Neuronal stem cell (in vitro differentiated cells): ENCODE results near the gene SEC23A.
"Not testable (repeated sequence)": the region's sequence is repeated elsewhere in the genome, so short reads cannot be mapped to it uniquely, and the experiment has no call there.

ENCODE experiments used
- DNase-seq: peaks from one replicate; pipeline ENCODE4 v3.0.0-alpha.2; 2013; ENCODE audit warnings: low spot score
- H2AFZ ChIP-seq: one replicate; pipeline ENCODE4 v1.6.1; 2013; ENCODE audit warnings: mild to moderate bottlenecking, low read length, inconsistent platforms
- H2AK5ac ChIP-seq: 2 replicates; pipeline ENCODE4 v1.6.1; 2013; ENCODE audit warnings: low read depth, mild to moderate bottlenecking, inconsistent platforms, low read length, moderate library complexity, mixed read lengths
- H2BK120ac ChIP-seq: 2 replicates; pipeline ENCODE4 v1.6.1; 2013; ENCODE audit warnings: low read depth, mild to moderate bottlenecking, inconsistent platforms, low read length, moderate library complexity, mixed read lengths
- H2BK12ac ChIP-seq: one replicate; pipeline ENCODE4 v1.6.1; 2013; ENCODE audit warnings: low read length, inconsistent platforms
- H2BK15ac ChIP-seq: 2 replicates; pipeline ENCODE4 v1.6.1; 2013; ENCODE audit warnings: mild to moderate bottlenecking, low read length, inconsistent platforms, mixed read lengths
- H2BK5ac ChIP-seq: one replicate; pipeline ENCODE4 v1.6.1; 2013; ENCODE audit warnings: inconsistent platforms, mild to moderate bottlenecking, low read length, moderate library complexity
- H3K14ac ChIP-seq: one replicate; pipeline ENCODE4 v1.6.1; 2013; ENCODE audit warnings: low read length, inconsistent platforms
- H3K18ac ChIP-seq: 2 replicates; pipeline ENCODE4 v1.6.1; 2013; ENCODE audit warnings: low read length, inconsistent platforms
- H3K23ac ChIP-seq: 2 replicates; pipeline ENCODE4 v1.6.1; 2013; ENCODE audit warnings: low read depth, mild to moderate bottlenecking, mixed read lengths, low read length, inconsistent platforms; ENCODE audit not compliant: poor library complexity
- H3K27ac ChIP-seq: replicated peaks from 3 replicates; pipeline ENCODE4 v1.5.1; 2013; ENCODE audit warnings: low read length, inconsistent platforms
- H3K27me3 ChIP-seq, 3 experiments: 2 replicates each; pipeline ENCODE4 v1.6.1; 2013; ENCODE audit warnings: low read length in 3 of 3, mild to moderate bottlenecking in 2 of 3, inconsistent platforms in 1 of 3, low read depth in 1 of 3, mixed read lengths in 1 of 3, moderate library complexity in 1 of 3; ENCODE audit not compliant: control insufficient read depth in 3 of 3, insufficient read depth in 3 of 3
- H3K36me3 ChIP-seq, 2 donors: replicated peaks in 1 of 2; 2 replicates each; pipeline ENCODE4 v1.6.1; 2013; ENCODE audit warnings: low read length in 2 of 2; ENCODE audit not compliant: control insufficient read depth in 2 of 2, insufficient read depth in 2 of 2
- H3K4ac ChIP-seq: 2 replicates; pipeline ENCODE4 v1.6.1; 2013; ENCODE audit warnings: inconsistent platforms, mild to moderate bottlenecking, low read length, moderate library complexity
- H3K4me1 ChIP-seq, 2 donors: 1 replicate in 1 of 2; 2 replicates in 1 of 2; pipeline ENCODE4 v1.6.1; 2013; ENCODE audit warnings: low read length in 2 of 2, low read depth in 1 of 2; ENCODE audit not compliant: control insufficient read depth in 2 of 2, insufficient read depth in 1 of 2
- H3K4me2 ChIP-seq: one replicate; pipeline ENCODE4 v1.6.1; 2013; ENCODE audit warnings: mild to moderate bottlenecking, low read length, inconsistent platforms; ENCODE audit not compliant: insufficient read depth, poor library complexity, severe bottlenecking
- H3K4me3 ChIP-seq, 2 donors: 2 replicates each; pipeline ENCODE4 v1.5.1; 2013; ENCODE audit warnings: low read length in 2 of 2, mild to moderate bottlenecking in 2 of 2, inconsistent platforms in 1 of 2, moderate library complexity in 1 of 2
- H3K79me1 ChIP-seq: one replicate; pipeline ENCODE4 v1.6.1; 2013; ENCODE audit warnings: low read depth, mild to moderate bottlenecking, inconsistent platforms, low read length, moderate library complexity
- H3K9ac ChIP-seq: one replicate; pipeline ENCODE4 v1.6.1; 2013; ENCODE audit warnings: mild to moderate bottlenecking, low read depth, low read length, inconsistent platforms; ENCODE audit not compliant: poor library complexity
- H3K9me3 ChIP-seq, 2 donors: replicated peaks in 1 of 2; 2 replicates each; pipeline versions ENCODE3 to v1.6.1; 2013; ENCODE audit warnings: low read length in 2 of 2, mild to moderate bottlenecking in 2 of 2, inconsistent platforms in 1 of 2, low read depth in 1 of 2, mixed read lengths in 1 of 2, moderate library complexity in 1 of 2; ENCODE audit not compliant: control insufficient read depth in 2 of 2, insufficient read depth in 1 of 2
- H4K8ac ChIP-seq: one replicate; pipeline ENCODE4 v1.6.1; 2013; ENCODE audit warnings: low read depth, mild to moderate bottlenecking, inconsistent platforms, low read length, moderate library complexity
- H4K91ac ChIP-seq: one replicate; pipeline ENCODE4 v1.6.1; 2013; ENCODE audit warnings: low read length, low read depth, mild to moderate bottlenecking, inconsistent platforms; ENCODE audit not compliant: poor library complexity
- WGBS, 2 donors: extraction: QIAGEN DNeasy Blood & Tissue Kit; methylation state at CpG; one replicate each; pipeline ENCODE4 v1.1.7; 2013; ENCODE audit warnings: missing lambda C conversion rate in 2 of 2, mixed read lengths in 1 of 2; ENCODE audit not compliant: insufficient read length in 2 of 2, insufficient replicate concordance in 1 of 2; ENCODE audit errors: extremely low coverage in 2 of 2; 5-methylcytosine and 5-hydroxymethylcytosine counted together

SEC23A gene

GRCh38 chr14:39109893-39110715, 7.1 kb upstream of the SEC23A start:
- Histone ChIP-seq H3K23ac (no peak overlapping the region), H2AFZ (peak overlapping the region; percentile 71), H3K79me1 (no peaks in the 10 kb centered on the region), H3K4me2 (no peak overlapping the region), H2BK5ac (no peak overlapping the region), H3K9me3 (no peaks in the 10 kb centered on the region), H3K4me3 (no peak overlapping the region), H3K4me1 (no peaks in the 10 kb centered on the region), H3K14ac (no peak overlapping the region), H4K8ac (no peak overlapping the region), H3K27me3 (no peaks in the 10 kb centered on the region), H2AK5ac (no peak overlapping the region), H2BK15ac (no peak overlapping the region), H3K18ac (no peak overlapping the region), H2BK120ac (no peak overlapping the region), H3K27ac (no peak overlapping the region), H4K91ac (no peak overlapping the region), H3K4ac (no peak overlapping the region), H2BK12ac (no peak overlapping the region), H3K9ac (no peak overlapping the region), H3K36me3 (no peaks in the 10 kb centered on the region)
- no peak for DNase-seq
- no CpG with 5 or more reads among the region's 12 CpGs for WGBS, 2 donors

GRCh38 chr14:39108791-39109190, 5.8 kb upstream of the SEC23A start:
- H2BK12ac ChIP-seq: no peak overlapping the region
- H4K91ac ChIP-seq: no peak overlapping the region
- no peaks in the 10 kb centered on the region for H3K79me1 ChIP-seq
- no peak overlapping the region for H2BK120ac ChIP-seq
- H2AK5ac ChIP-seq: no peak overlapping the region
- H3K18ac ChIP-seq: no peak overlapping the region
- H3K4me1 ChIP-seq: peaks cover 0 to 4% of the 10 kb centered on the region in 2 donors
- H3K14ac ChIP-seq: no peak overlapping the region
- no peak overlapping the region for H2AFZ ChIP-seq
- no peak for DNase-seq
- no peak overlapping the region for H3K4me2 ChIP-seq
- H3K27ac ChIP-seq: no peak overlapping the region
- H3K9ac ChIP-seq: no peak overlapping the region
- H3K4me3 ChIP-seq: no peak overlapping the region
- no peaks in the 10 kb centered on the region for H3K27me3 ChIP-seq
- H2BK5ac ChIP-seq: no peak overlapping the region
- WGBS, 2 donors: no CpG with 5 or more reads among the region's 3 CpGs
- H3K9me3 ChIP-seq: no peaks in the 10 kb centered on the region
- no peak overlapping the region for H4K8ac ChIP-seq
- H3K4ac ChIP-seq: no peak overlapping the region
- no peak overlapping the region for H3K23ac ChIP-seq
- H3K36me3 ChIP-seq: no peaks in the 10 kb centered on the region
- no peak overlapping the region for H2BK15ac ChIP-seq

GRCh38 chr14:39107591-39107996, 4.6 kb upstream of the SEC23A start:
- Histone ChIP-seq H3K18ac (no peak overlapping the region), H3K23ac (no peak overlapping the region), H3K14ac (no peak overlapping the region), H2BK120ac (no peak overlapping the region), H4K91ac (no peak overlapping the region), H3K27me3 (no peaks in the 10 kb centered on the region), H2BK12ac (no peak overlapping the region), H3K4me3 (no peak overlapping the region), H3K9ac (no peak overlapping the region), H3K27ac (no peak overlapping the region), H3K4me2 (no peak overlapping the region), H3K9me3 (no peaks in the 10 kb centered on the region), H3K79me1 (peaks cover 1% of the 10 kb centered on the region), H2BK15ac (no peak overlapping the region), H4K8ac (no peak overlapping the region), H3K4ac (no peak overlapping the region), H3K36me3 (no peaks in the 10 kb centered on the region), H2BK5ac (no peak overlapping the region), H2AFZ (no peak overlapping the region), H3K4me1 (peaks cover 0 to 6% of the 10 kb centered on the region in 2 donors), H2AK5ac (no peak overlapping the region)
- DNase-seq: no peak
- no CpG with 5 or more reads among the region's 2 CpGs for WGBS, 2 donors

- not testable (repeated sequence) for H3K4me2 ChIP-seq, H3K14ac ChIP-seq, H3K4me1 ChIP-seq, H3K23ac ChIP-seq, H2AK5ac ChIP-seq, H2BK12ac ChIP-seq, H2BK5ac ChIP-seq, H3K27me3 ChIP-seq, H2BK120ac ChIP-seq, DNase-seq, H2BK15ac ChIP-seq, H3K36me3 ChIP-seq, H3K9ac ChIP-seq, H3K79me1 ChIP-seq, H3K9me3 ChIP-seq, H3K4ac ChIP-seq, H3K18ac ChIP-seq, H4K8ac ChIP-seq, H4K91ac ChIP-seq
- peak overlapping the region in 1 of 2 donors; percentile 62 for H3K4me3 ChIP-seq
- H3K27ac ChIP-seq: peak overlapping the region; percentile 89
- peak overlapping the region; percentile 93 for H2AFZ ChIP-seq
- no CpG with 5 or more reads among the region's 17 CpGs for WGBS, 2 donors
Observed at GRCh38 chr14:39104078-39104801, 1.2 kb upstream of the SEC23A start.
